RWPE1 (cell line): ENCODE measurements around the gene RBBP8NL.

Experiments used
- CTCF ChIA-PET: fragments of 350-600 bp; sonication (Branson Sonifier 250); formaldehyde crosslinking; extraction: SDS; loops from one replicate; lab custom pipeline; 2021; lab: Yijun Ruan, JAX
- POLR2A ChIA-PET: fragments of 400-600 bp; formaldehyde crosslinking; extraction: SDS; loops from one replicate; lab custom pipeline; 2020; ENCODE audit warnings: antibody characterized with exemption; ENCODE audit not compliant: low non-redundant PET; lab: Yijun Ruan, JAX
- DNase-seq: peaks from one replicate; pipeline ENCODE4 v3.0.0; 2012; ENCODE audit warnings: low spot score
- H3K27ac ChIP-seq: fragments of 450-650 bp; 2 replicates; pipeline ENCODE4 v1.5.1; 2017
- TF ChIP-seq, protein P1 (sequence below): fragments of 450-650 bp; conservative IDR thresholded peaks from 2 replicates; pipeline ENCODE4 v1.5.1; 2017; ENCODE audit warnings: low read depth, mild to moderate bottlenecking

RBBP8NL gene

DNA sequence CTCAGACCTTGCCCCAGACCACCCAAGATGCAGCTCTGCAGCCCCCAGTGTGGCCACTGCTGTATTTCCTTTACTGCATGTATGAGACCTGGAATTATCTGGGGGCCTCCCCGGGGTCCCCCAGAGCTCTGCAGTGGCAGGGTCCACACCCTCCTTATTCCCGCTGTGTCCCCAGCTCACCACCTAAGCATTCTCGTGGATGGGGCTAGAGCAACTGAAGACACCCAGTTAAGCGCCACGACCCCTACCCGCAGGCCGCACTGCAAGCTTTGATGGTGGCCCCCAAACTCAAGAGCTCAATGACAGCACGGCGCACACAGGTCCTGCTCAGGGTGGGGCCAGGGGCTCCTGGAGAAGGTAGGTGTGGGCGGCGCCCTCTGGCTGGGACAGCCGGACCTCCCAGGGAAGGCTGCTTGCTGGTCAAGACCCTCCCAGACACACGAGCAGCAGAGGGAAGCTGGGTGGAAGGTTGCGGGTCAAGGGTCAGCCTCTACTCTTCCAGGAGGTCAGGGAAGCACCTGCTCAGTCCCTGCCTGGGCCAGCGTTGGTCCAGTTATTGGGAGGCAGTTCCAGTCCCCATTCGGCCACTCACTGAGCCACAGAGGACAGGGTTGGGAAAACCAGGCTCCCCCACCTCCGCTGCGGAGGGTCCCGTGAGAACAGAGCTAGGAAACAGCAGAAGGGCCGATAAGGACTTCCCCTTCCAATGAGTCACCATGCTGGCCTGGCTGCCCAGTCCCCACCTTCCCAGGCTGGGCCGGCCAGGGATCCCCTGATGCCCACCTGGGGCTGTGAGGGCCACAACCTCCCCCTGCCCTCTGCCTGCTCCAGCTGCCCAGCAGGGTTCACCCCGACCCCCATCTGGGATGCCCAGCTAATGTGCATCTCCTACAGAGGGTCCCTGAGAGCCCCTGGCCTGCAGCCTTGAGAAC lies 63.2 kb downstream of the RBBP8NL start:
- H3K27ac ChIP-seq: peak overlapping the region; percentile 100
- TF ChIP-seq, protein P1, sequence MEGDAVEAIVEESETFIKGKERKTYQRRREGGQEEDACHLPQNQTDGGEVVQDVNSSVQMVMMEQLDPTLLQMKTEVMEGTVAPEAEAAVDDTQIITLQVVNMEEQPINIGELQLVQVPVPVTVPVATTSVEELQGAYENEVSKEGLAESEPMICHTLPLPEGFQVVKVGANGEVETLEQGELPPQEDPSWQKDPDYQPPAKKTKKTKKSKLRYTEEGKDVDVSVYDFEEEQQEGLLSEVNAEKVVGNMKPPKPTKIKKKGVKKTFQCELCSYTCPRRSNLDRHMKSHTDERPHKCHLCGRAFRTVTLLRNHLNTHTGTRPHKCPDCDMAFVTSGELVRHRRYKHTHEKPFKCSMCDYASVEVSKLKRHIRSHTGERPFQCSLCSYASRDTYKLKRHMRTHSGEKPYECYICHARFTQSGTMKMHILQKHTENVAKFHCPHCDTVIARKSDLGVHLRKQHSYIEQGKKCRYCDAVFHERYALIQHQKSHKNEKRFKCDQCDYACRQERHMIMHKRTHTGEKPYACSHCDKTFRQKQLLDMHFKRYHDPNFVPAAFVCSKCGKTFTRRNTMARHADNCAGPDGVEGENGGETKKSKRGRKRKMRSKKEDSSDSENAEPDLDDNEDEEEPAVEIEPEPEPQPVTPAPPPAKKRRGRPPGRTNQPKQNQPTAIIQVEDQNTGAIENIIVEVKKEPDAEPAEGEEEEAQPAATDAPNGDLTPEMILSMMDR: no peak
- ChIA-PET POLR2A (interaction anchor here (0.8 to 6.7 kb wide), 7 partner anchors 8 to 58 kb away, joined by 3 to 67 read pairs (median 16); partner anchors contain the start of gene RPS21), CTCF (interaction anchor here (0.6 to 11.3 kb wide), 14 partner anchors 9 to 356 kb away, joined by 3 to 173 read pairs (median 6); partner anchors contain the start of gene ADRM1)
- no peak for DNase-seq

DNA sequence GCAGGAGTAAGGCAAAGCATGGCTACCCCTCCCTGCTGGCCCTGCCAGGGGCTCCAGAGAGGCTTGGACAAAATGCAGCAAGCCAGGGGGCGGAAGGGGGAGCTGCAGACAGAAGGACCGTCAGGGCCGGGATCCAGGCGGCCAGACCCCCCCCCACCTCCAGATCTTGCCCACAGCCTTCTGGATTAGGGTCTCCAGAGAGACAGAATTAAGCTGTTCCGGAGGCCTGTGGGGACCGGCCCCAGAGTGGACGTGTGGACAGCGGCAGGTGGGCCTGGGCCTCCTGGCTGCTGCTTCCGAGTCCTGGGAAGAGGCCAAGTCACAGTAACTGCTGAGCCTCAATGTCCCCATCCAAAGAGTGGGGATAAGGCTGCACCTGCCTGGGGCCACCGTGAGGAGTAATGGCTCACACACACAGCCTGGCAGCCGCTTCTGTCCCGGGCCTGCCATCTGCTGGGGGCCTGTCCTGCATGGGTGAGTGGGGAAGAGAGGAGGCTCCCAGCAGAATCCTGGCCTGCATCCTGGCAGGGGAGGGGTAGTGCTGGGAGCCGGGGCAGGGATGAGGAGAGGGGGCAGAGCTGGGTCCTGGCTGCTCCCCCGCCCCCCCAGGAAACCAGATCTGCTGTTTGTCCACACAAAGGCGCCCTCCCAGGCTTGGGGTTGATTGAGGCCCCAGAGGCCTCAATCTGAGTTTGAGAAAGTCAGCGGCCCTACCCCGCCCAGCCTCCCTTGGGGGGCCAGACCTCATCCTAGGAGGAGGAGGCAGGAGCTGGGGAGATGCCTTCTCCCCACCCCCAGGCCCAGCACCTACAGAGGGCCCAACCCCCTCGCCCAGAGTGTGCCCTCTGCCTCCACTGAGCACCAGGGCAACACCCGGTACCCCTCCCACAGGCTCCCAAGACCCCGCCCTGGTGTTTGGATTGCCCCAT lies 64.1 kb downstream of the RBBP8NL start:
- CTCF ChIA-PET: interaction anchor here (0.7 to 11.3 kb wide), 8 partner anchors 8 to 289 kb away, joined by 3 to 173 read pairs (median 8); partner anchors contain the start of gene ADRM1

DNA sequence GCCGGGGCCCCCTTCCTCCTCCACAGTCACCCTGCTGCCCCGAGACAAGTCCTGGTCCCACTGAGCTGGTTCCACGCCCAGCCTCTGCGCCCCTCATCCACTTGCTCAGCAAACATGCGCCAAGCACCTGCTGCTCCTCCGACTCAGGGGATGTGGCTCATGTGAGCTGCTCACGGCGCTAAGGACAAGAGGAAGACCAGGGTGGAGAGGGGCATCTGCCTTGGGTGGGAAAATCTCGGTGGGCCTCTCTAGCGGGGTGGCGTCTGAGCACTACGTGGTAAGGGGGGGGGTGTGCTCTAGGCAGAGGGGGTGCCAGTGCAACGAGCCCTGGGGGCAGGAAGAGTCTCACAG lies 64.8 kb downstream of the RBBP8NL start:
- no peak for DNase-seq
- H3K27ac ChIP-seq: peak overlapping the region; percentile 100
- ChIA-PET POLR2A (interaction anchor here (1.4 kb wide), 1 partner anchor 25 kb away, joined by 5 read pairs; the partner anchor contains the start of gene RPS21), CTCF (interaction anchor here (1.3 to 11.3 kb wide), 3 partner anchors 15 to 23 kb away, joined by 3 to 173 read pairs (median 11); no protein-coding TSS in a partner anchor)
- TF ChIP-seq, protein P1: no peak

More for the DNA sequence above, 64.1 kb downstream of the RBBP8NL start:
- TF ChIP-seq, protein P1: no peak
- H3K27ac ChIP-seq: peak overlapping the region; percentile 100
- POLR2A ChIA-PET: interaction anchor here (0.7 to 6.7 kb wide), 5 partner anchors 9 to 347 kb away, joined by 3 to 67 read pairs (median 4); partner anchors contain the start of gene RPS21
- DNase-seq: no peak

DNA sequence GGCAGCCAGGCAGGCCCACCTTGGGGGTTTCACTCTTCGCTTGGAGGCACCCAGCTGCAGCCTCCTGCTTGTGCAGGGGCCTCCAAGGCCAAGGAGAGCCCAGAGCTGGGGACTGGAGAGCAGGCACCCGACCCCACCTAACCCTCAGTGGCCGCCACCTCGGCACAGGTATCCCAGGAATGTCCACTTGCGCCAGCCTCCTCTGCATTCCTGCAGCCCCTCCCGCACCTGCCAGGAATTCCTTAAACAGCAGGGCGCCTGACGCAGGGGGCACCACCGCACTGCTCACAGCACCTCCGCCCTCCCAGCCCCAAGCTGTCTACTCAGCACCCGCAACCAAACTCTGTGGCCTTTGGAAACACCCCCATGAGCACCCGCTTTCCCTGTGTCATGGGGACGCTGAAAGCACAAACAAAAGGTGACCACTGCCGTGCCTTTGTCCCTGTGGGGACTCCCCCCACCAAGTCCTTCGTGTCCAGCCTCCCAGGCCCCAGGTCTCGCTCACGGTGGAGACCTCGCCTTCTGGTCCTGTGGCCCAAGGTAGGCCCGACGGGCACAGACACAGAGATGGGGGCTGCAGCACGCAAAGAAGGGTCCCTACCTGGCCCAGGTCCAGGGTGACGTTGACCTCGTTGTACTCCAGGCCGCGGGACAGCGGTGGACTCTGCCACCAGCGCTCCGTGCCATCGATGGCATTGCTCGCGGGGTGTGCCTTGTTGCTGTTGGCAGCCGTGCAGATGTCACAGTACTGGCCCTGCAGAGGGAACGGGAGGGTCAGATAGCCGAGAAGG lies 65.3 kb downstream of the RBBP8NL start:
- peak overlapping the region; percentile 100 for H3K27ac ChIP-seq
- ChIA-PET POLR2A (interaction anchor here (1.0 kb wide), 1 partner anchor 9 kb away, joined by 3 read pairs; no protein-coding TSS in a partner anchor), CTCF (interaction anchor here (0.6 to 11.3 kb wide), 7 partner anchors 12 to 60 kb away, joined by 3 to 173 read pairs (median 5); no protein-coding TSS in a partner anchor)

More for the DNA sequence above, 65.3 kb downstream of the RBBP8NL start:
- TF ChIP-seq, protein P1: no peak
- DNase-seq: peak; percentile 84
